ENCODE measurements around the gene RGS7. TPM values are rescaled to one million over a fixed set of nuclear protein-coding genes. Genes with fewer than 3 reads are reported as not detected.

RGS7 gene
- total and polyA plus RNA-seq, 2 of the 4 experiments (the other 2 are of a cell fraction): 0.58 to 0.72 TPM

GRCh38 chr1:241235256-241235897 is 121.6 kb downstream of the RGS7 start:
- no peak overlapping the region for H2BK5ac ChIP-seq (ENCODE audit: low read depth, low read length, poor library complexity, severe bottlenecking)
- no peak overlapping the region for H3K23ac ChIP-seq (ENCODE audit: low read depth, low read length)
- TF ChIP-seq SMC3 (IDR thresholded peaks at IDR 0.05; ENCODE audit: low read depth, low read length) (no peak), BHLHE40 (IDR thresholded peaks at IDR 0.05; ENCODE audit: low read depth, low read length) (no peak), USF2 (IDR thresholded peaks at IDR 0.05; ENCODE audit: low read depth, low read length) (no peak), MXI1 (IDR thresholded peaks at IDR 0.05; ENCODE audit: borderline replicate concordance, low read depth, low read length) (no peak), MAFK (IDR thresholded peaks at IDR 0.05; ENCODE audit: low read depth, low read length) (no peak), ELK1 (IDR thresholded peaks at IDR 0.05; ENCODE audit: borderline replicate concordance, low read depth, low read length) (no peak), NFE2L2 (IDR thresholded peaks at IDR 0.05; ENCODE audit: low read depth, low read length) (no peak), FOS (IDR thresholded peaks at IDR 0.05; ENCODE audit: low read depth, low read length) (no peak), CHD1 (IDR thresholded peaks at IDR 0.05; ENCODE audit: low read depth, low read length) (no peak), CTCF (conservative IDR thresholded peaks at IDR 0.05; ENCODE audit: low read depth, low read length) (no peak), RCOR1 (IDR thresholded peaks at IDR 0.05; ENCODE audit: insufficient replicate concordance, low read length) (no peak), RAD21 (IDR thresholded peaks at IDR 0.05; ENCODE audit: low read length) (no peak), MAZ (IDR thresholded peaks at IDR 0.05; ENCODE audit: borderline replicate concordance, low read depth, low read length) (no peak)
- no peak overlapping the region for H2AK5ac ChIP-seq (ENCODE audit: low read depth, low read length)
- no CpG with 5 or more reads among the region's 2 CpGs for WGBS, 2 experiments (ENCODE audit: extremely low coverage in 2 of 2, insufficient read length in 1 of 2)
- no peak overlapping the region for H3K4me2 ChIP-seq (ENCODE audit: low read depth, low read length)
- H4K8ac ChIP-seq (ENCODE audit: low read depth in 2 of 2, low read length in 2 of 2): no peak overlapping the region
- no peaks in the 10 kb centered on the region for H3K36me3 ChIP-seq (ENCODE audit: control insufficient read depth, insufficient read depth, low read length)
- no peaks in the 10 kb centered on the region for H3K27me3 ChIP-seq (ENCODE audit: control insufficient read depth, insufficient read depth, low read length)
- POLR2A ChIA-PET (ENCODE audit: unreplicated experiment): no interaction called here
- H2AK9ac ChIP-seq (replicated peaks; ENCODE audit: low read depth, low read length, poor library complexity): no peak overlapping the region
- no TSS peak for BruUV-seq (replicated peaks)
- in situ Hi-C loops (cut with MboI; ENCODE audit: low sequenced_read_pairs) (no loop called here), dilution Hi-C loops (cut with HindIII; ENCODE audit: low sequenced_read_pairs, unreplicated experiment) (no loop called here), intact Hi-C loops (cut with micrococcal nuclease) (no loop called here)
- H3K14ac ChIP-seq (replicated peaks; ENCODE audit: low read depth, low read length): no peak overlapping the region
- no peak overlapping the region for H3K27ac ChIP-seq (ENCODE audit: insufficient read depth, low read length)
- no peaks in the 10 kb centered on the region for H4K20me1 ChIP-seq (ENCODE audit: insufficient read depth, low read length)
- CTCF ChIA-PET: interaction anchor here (0.6 kb wide), 1 partner anchor 549 kb away, joined by 3 read pairs; no protein-coding TSS in a partner anchor
- H4K91ac ChIP-seq (ENCODE audit: insufficient read depth, low read depth, low read length): no peak overlapping the region
- no peak overlapping the region for H4K5ac ChIP-seq (ENCODE audit: low read depth, low read length)
- H2BK20ac ChIP-seq (ENCODE audit: low read depth, low read length): no peak overlapping the region
- no peaks in the 10 kb centered on the region for H3K4me1 ChIP-seq (ENCODE audit: control insufficient read depth, insufficient read depth, low read length)
- H3K18ac ChIP-seq (ENCODE audit: low read depth, low read length): no peak overlapping the region
- DNase-seq (no peak), ATAC-seq (ENCODE audit: low read depth) (no peak)
- no peak overlapping the region for H3K9ac ChIP-seq (ENCODE audit: low read depth, low read length)
- H2BK120ac ChIP-seq (ENCODE audit: low read depth, low read length): no peak overlapping the region
- no peak overlapping the region for H3K4me3 ChIP-seq (ENCODE audit: insufficient read depth, low read depth, low read length)
- no peak overlapping the region for H3K56ac ChIP-seq (ENCODE audit: extremely low read depth, insufficient read depth, low read length)
- no peak overlapping the region for H3K4ac ChIP-seq (ENCODE audit: low read depth, low read length)
- H3K79me1 ChIP-seq (ENCODE audit: low read depth in 1 of 2, low read length in 2 of 2): no peaks in the 10 kb centered on the region
- peaks cover 11% of the 10 kb centered on the region for H3K9me3 ChIP-seq (ENCODE audit: control insufficient read depth, insufficient read depth, low read length)
- H2BK15ac ChIP-seq (ENCODE audit: low read depth, low read length): no peak overlapping the region
- H2AFZ ChIP-seq (replicated peaks; ENCODE audit: low read length, poor library complexity): no peak overlapping the region
- H3K9me1 ChIP-seq (ENCODE audit: insufficient read depth, low read length): no peaks in the 10 kb centered on the region

All from IMR-90 (cell line).